ENCODE measurements around the gene UBA52. TPM values are rescaled to one million over a fixed set of nuclear protein-coding genes. Genes with fewer than 3 reads are reported as not detected.
A peak's percentile ranks its signal among the peaks of the same experiment; 100 is the strongest.

UBA52 gene
- polyA plus RNA-seq, 1 donor from 2014 or later, result 765 TPM

DNA sequence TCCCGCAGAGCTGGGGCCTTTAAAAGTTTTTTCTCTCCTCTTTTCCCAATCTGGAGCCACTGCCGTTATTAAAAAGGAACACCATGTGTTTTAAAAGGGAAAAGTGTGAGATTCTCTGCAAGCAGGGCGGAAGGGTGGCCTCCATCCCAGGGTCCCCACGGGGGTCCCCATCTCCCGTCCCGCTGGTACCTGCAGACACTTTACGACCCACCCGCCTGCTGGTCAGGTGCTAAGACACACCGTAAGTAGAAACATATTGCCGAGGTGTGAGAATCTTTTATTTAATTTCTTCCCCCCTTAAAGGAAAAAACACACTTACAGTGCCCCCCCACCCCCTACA lies 33.1 kb downstream of the UBA52 start:
- peak; percentile 3 for TF ChIP-seq EZH2 (IDR thresholded peaks at IDR 0.05; ENCODE audit: borderline replicate concordance, insufficient read depth, low read length, poor library complexity, severe bottlenecking)
- TF ChIP-seq, protein P1, sequence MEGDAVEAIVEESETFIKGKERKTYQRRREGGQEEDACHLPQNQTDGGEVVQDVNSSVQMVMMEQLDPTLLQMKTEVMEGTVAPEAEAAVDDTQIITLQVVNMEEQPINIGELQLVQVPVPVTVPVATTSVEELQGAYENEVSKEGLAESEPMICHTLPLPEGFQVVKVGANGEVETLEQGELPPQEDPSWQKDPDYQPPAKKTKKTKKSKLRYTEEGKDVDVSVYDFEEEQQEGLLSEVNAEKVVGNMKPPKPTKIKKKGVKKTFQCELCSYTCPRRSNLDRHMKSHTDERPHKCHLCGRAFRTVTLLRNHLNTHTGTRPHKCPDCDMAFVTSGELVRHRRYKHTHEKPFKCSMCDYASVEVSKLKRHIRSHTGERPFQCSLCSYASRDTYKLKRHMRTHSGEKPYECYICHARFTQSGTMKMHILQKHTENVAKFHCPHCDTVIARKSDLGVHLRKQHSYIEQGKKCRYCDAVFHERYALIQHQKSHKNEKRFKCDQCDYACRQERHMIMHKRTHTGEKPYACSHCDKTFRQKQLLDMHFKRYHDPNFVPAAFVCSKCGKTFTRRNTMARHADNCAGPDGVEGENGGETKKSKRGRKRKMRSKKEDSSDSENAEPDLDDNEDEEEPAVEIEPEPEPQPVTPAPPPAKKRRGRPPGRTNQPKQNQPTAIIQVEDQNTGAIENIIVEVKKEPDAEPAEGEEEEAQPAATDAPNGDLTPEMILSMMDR (IDR thresholded peaks at IDR 0.05; ENCODE audit: poor library complexity, severe bottlenecking), result no peak
- no peak for TF ChIP-seq EP300 (conservative IDR thresholded peaks at IDR 0.05; ENCODE audit: poor library complexity, severe bottlenecking)
- TF ChIP-seq SMC3 (conservative IDR thresholded peaks at IDR 0.05; ENCODE audit: poor library complexity), result no peak
- no peak for TF ChIP-seq TAF1 (IDR thresholded peaks at IDR 0.05; ENCODE audit: low read depth)
- no peak for TF ChIP-seq RAD21 (conservative IDR thresholded peaks at IDR 0.05)

DNA sequence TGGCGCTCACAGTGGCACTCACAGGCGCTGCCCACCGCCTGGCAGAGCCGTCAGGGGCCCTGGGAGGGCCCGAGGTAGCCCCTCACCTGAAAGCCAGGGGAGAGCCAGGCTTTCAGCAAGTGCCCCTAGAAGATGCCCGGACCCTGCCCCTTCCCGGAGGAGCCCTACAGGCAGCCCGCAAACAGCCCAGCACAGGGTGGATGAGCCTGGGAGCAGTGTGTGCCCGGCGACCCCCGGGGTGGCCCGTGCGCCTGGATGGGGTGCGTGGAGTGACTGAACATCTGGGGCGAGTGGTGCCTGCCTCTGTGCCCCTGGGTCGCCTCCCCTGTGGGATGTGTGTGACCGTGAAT lies 33.5 kb downstream of the UBA52 start:
- no peaks in the 10 kb centered on the region for H3K9me2 ChIP-seq (ENCODE audit: insufficient read depth, low read length)
- no peaks in the 10 kb centered on the region for H4K20me1 ChIP-seq (ENCODE audit: insufficient read depth)
- H3K9ac ChIP-seq (ENCODE audit: low read length), result no peak overlapping the region

More for the DNA sequence above, 33.1 kb downstream of the UBA52 start:
- H3K4me2 ChIP-seq (ENCODE audit: low read length), result no peak overlapping the region
- no peaks in the 10 kb centered on the region for H3K9me2 ChIP-seq (ENCODE audit: insufficient read depth, low read length)
- H3K4me3 ChIP-seq (ENCODE audit: low read length), result no peak overlapping the region
- no peaks in the 10 kb centered on the region for H3K79me2 ChIP-seq (replicated peaks; ENCODE audit: insufficient read depth, low read length)
- peaks cover 79% of the 10 kb centered on the region for H3K27me3 ChIP-seq (ENCODE audit: insufficient read depth, low read depth, low read length)
- no peaks in the 10 kb centered on the region for H3K9me3 ChIP-seq (ENCODE audit: low read length)
- no peaks in the 10 kb centered on the region for H4K20me1 ChIP-seq (ENCODE audit: insufficient read depth)
- no peak overlapping the region for H2AFZ ChIP-seq (ENCODE audit: low read depth, low read length)
- no peak overlapping the region for H3K27ac ChIP-seq (ENCODE audit: low read length)
- no peaks in the 10 kb centered on the region for H3F3A ChIP-seq (ENCODE audit: insufficient read depth, low read length, poor library complexity, severe bottlenecking)
- H3K9ac ChIP-seq (ENCODE audit: low read length), result no peak overlapping the region
- H3K36me3 ChIP-seq (ENCODE audit: insufficient read depth, low read length), result no peaks in the 10 kb centered on the region

More for the DNA sequence above, 33.5 kb downstream of the UBA52 start:
- no peak overlapping the region for H3K27ac ChIP-seq (ENCODE audit: low read length)
- no peak overlapping the region for H2AFZ ChIP-seq (ENCODE audit: low read depth, low read length)
- H3K4me3 ChIP-seq (ENCODE audit: low read length), result no peak overlapping the region
- H3K9me3 ChIP-seq (ENCODE audit: low read length), result no peaks in the 10 kb centered on the region
- no peaks in the 10 kb centered on the region for H3K79me2 ChIP-seq (replicated peaks; ENCODE audit: insufficient read depth, low read length)
- no peak for TF ChIP-seq RAD21 (conservative IDR thresholded peaks at IDR 0.05)
- TF ChIP-seq EZH2 (IDR thresholded peaks at IDR 0.05; ENCODE audit: borderline replicate concordance, insufficient read depth, low read length, poor library complexity, severe bottlenecking), result peak; percentile 11
- TF ChIP-seq EP300 (conservative IDR thresholded peaks at IDR 0.05; ENCODE audit: poor library complexity, severe bottlenecking), result no peak
- no peak for TF ChIP-seq SMC3 (conservative IDR thresholded peaks at IDR 0.05; ENCODE audit: poor library complexity)
- TF ChIP-seq, protein P1 (IDR thresholded peaks at IDR 0.05; ENCODE audit: poor library complexity, severe bottlenecking), result no peak
- H3K27me3 ChIP-seq (ENCODE audit: insufficient read depth, low read depth, low read length), result peaks cover 83% of the 10 kb centered on the region
- no peak overlapping the region for H3K4me2 ChIP-seq (ENCODE audit: low read length)
- no peaks in the 10 kb centered on the region for H3F3A ChIP-seq (ENCODE audit: insufficient read depth, low read length, poor library complexity, severe bottlenecking)
- no peaks in the 10 kb centered on the region for H3K36me3 ChIP-seq (ENCODE audit: insufficient read depth, low read length)

Data from neural cell (in vitro differentiated cells).